GM18519 (cell line): ENCODE data around the gene TIGD6.
A peak's percentile ranks its signal among the peaks of the same experiment; 100 is the strongest.

Source experiments
- ATAC-seq: cut with Tn5 transposase; IDR thresholded peaks from one replicate; pipeline ENCODE4 v1.9.1; 2021; ENCODE audit warnings: mild to moderate bottlenecking, moderate library complexity; ENCODE audit not compliant: unreplicated experiment, low FRiP score

Gene TIGD6

GRCh38 chr5:149982505-149982904 is 17.9 kb downstream of the TIGD6 start:
- no peak for ATAC-seq

- ATAC-seq: no peak
Observed at GRCh38 chr5:149981206-149981605, 19.2 kb downstream of the TIGD6 start.

- ATAC-seq: no peak
Observed at GRCh38 chr5:149979896-149980295, 20.6 kb downstream of the TIGD6 start.

GRCh38 chr5:149975409-149975808 is 25.0 kb downstream of the TIGD6 start:
- ATAC-seq: no peak

GRCh38 chr5:149969181-149969930 is 31.1 kb downstream of the TIGD6 start:
- ATAC-seq: no peak

- no peak for ATAC-seq
Observed at GRCh38 chr5:149966946-149967345, 33.5 kb downstream of the TIGD6 start.

GRCh38 chr5:149963729-149964128 is 36.7 kb downstream of the TIGD6 start:
- ATAC-seq: no peak

- no peak for ATAC-seq
Observed at GRCh38 chr5:149962601-149963300, 37.7 kb downstream of the TIGD6 start.

GRCh38 chr5:149961957-149962409 is 38.5 kb downstream of the TIGD6 start:
- no peak for ATAC-seq

GRCh38 chr5:149961186-149961685 is 39.2 kb downstream of the TIGD6 start:
- no peak for ATAC-seq

- peak; percentile 97 for ATAC-seq
Observed at GRCh38 chr5:149960272-149961185, 39.9 kb downstream of the TIGD6 start, which contains the start of gene SLC26A2. TSS of gene SLC26A2 (plus strand) at chr5:149960758. CDS start at chr5:149977653, 16,895 bp downstream.

GRCh38 chr5:149959406-149960236 is 40.8 kb downstream of the TIGD6 start:
- no peak for ATAC-seq

- no peak for ATAC-seq
Observed at GRCh38 chr5:149957855-149958254, 42.6 kb downstream of the TIGD6 start.

GRCh38 chr5:149956685-149957084 is 43.8 kb downstream of the TIGD6 start:
- ATAC-seq: no peak

GRCh38 chr5:149954798-149955197 is 45.7 kb downstream of the TIGD6 start:
- no peak for ATAC-seq

GRCh38 chr5:149953436-149954121 is 46.9 kb downstream of the TIGD6 start:
- ATAC-seq: no peak

- ATAC-seq: no peak
Observed at GRCh38 chr5:149951138-149951749, 49.2 kb downstream of the TIGD6 start.

GRCh38 chr5:149948993-149949392 is 51.5 kb downstream of the TIGD6 start:
- ATAC-seq: no peak

- ATAC-seq: no peak
Observed at GRCh38 chr5:149946118-149946517, 54.3 kb downstream of the TIGD6 start.
